K562 (cell line): ENCODE results near the gene TLR5. TPM values are rescaled to one million over a fixed set of nuclear protein-coding genes. Genes with fewer than 3 reads are reported as not detected.
A peak's percentile ranks its signal among the peaks of the same experiment; 100 is the strongest.

Experiments
- ATAC-seq: fragments of 200-7000 bp; cut with Tn5 transposase; 3 replicates; pipeline ENCODE4 v1.9.1; 2020; ENCODE audit warnings: moderate library complexity
- BruUV-seq: library from RNA; stranded (reverse); fragments of 400-500 nt; replicated peaks from 2 replicates; lab custom pipeline; 2021; lab: Mats Ljungman, UMichigan
- CTCF ChIA-PET: fragments of 300-600 bp; formaldehyde crosslinking; extraction: SDS; loops from one replicate; lab custom pipeline; 2021; ENCODE audit warnings: low intra/inter-chr PET ratio; lab: Yijun Ruan, JAX
- POLR2A ChIA-PET: fragments of 300-600, 350-650 bp; sonication (Branson Sonifier 250); formaldehyde crosslinking; extraction: SDS; loops from one replicate; lab custom pipeline; 2021; ENCODE audit warnings: antibody characterized with exemption, inconsistent platforms; lab: Yijun Ruan, JAX
- DNase-seq, 4 experiments: peaks; one replicate each; pipeline versions ENCODE4 v3.0.0 to v3.0.0-alpha.2; 2011 to 2018; ENCODE audit warnings: low spot score in 3 of 4, mixed read lengths in 3 of 4; ENCODE audit errors: extremely low read depth in 1 of 4
- FAIRE-seq: peaks from 2 replicates; lab custom pipeline; 2011; peaks lifted over from hg19 to GRCh38; lab: Jason Lieb, UNC
- H2AFZ ChIP-seq: 2 replicates; pipeline ENCODE4 v1.6.0; 2011; ENCODE audit warnings: low read depth, low read length, control low read depth, inconsistent platforms
- H3K27ac ChIP-seq: fragments of 200-600 bp; 3 replicates; pipeline ENCODE4 v1.8.0; 2011; ENCODE audit warnings: low read depth, mild to moderate bottlenecking, control low read depth, inconsistent platforms, low read length, moderate library complexity, mixed read lengths; ENCODE audit errors: extremely low read depth
- H3K27me3 ChIP-seq, 2 experiments: fragments of 300-600 bp in 1 of 2; 2 replicates in 1 of 2; 3 replicates in 1 of 2; pipeline versions ENCODE4 v1.6.0 to v1.8.0; 2011; ENCODE audit warnings: inconsistent platforms in 2 of 2, low read length in 2 of 2, mild to moderate bottlenecking in 1 of 2, mixed read lengths in 1 of 2, moderate library complexity in 1 of 2; ENCODE audit not compliant: control insufficient read depth in 2 of 2, insufficient read depth in 2 of 2
- H3K36me3 ChIP-seq: fragments of 300-600 bp; 3 replicates; pipeline ENCODE4 v1.8.0; 2011; ENCODE audit warnings: mild to moderate bottlenecking, low read length, inconsistent platforms; ENCODE audit not compliant: control insufficient read depth, insufficient read depth
- H3K4me1 ChIP-seq, 2 experiments: fragments of 200-600 bp in 1 of 2; replicated peaks in 1 of 2; 2 replicates in 1 of 2; 3 replicates in 1 of 2; pipeline versions ENCODE4 v1.5.1 to v1.8.0; 2011; ENCODE audit warnings: inconsistent platforms in 2 of 2, low read length in 2 of 2, mild to moderate bottlenecking in 1 of 2, mixed read lengths in 1 of 2, moderate library complexity in 1 of 2; ENCODE audit not compliant: control insufficient read depth in 2 of 2, insufficient read depth in 2 of 2
- H3K4me2 ChIP-seq: 2 replicates; pipeline ENCODE4 v1.6.1; 2011; ENCODE audit warnings: low read length, control low read depth, inconsistent platforms, mixed read lengths; ENCODE audit not compliant: insufficient read depth
- H3K4me3 ChIP-seq: fragments of 200-600 bp; sonication (generic), shearing (Covaris generic); 2 replicates; pipeline ENCODE4 v1.5.1; 2016; ENCODE audit warnings: control low read depth, inconsistent platforms
- H3K79me2 ChIP-seq: fragments of 200-600 bp; 3 replicates; pipeline ENCODE4 v1.8.0; 2011; ENCODE audit warnings: low read length, inconsistent platforms; ENCODE audit not compliant: control insufficient read depth, insufficient read depth
- H3K9ac ChIP-seq, 2 experiments: 2 replicates each; pipeline versions ENCODE4 v1.6.0 to v1.6.1; 2011; ENCODE audit warnings: low read depth in 2 of 2, low read length in 2 of 2, control low read depth in 1 of 2, inconsistent platforms in 1 of 2, mild to moderate bottlenecking in 1 of 2, mixed read lengths in 1 of 2; ENCODE audit not compliant: insufficient read depth in 1 of 2
- H3K9me1 ChIP-seq: one replicate; pipeline ENCODE4 v1.6.0; 2011; ENCODE audit warnings: inconsistent platforms, mild to moderate bottlenecking, low read length, moderate library complexity; ENCODE audit not compliant: control insufficient read depth, insufficient read depth
- H3K9me3 ChIP-seq: replicated peaks from 2 replicates; pipeline ENCODE4 v1.5.1; 2011; ENCODE audit warnings: low read depth, low read length, inconsistent platforms; ENCODE audit not compliant: control insufficient read depth, insufficient read depth
- H4K20me1 ChIP-seq: replicated peaks from 2 replicates; pipeline ENCODE4 v1.6.1; 2011; ENCODE audit warnings: low read length, inconsistent platforms, mixed read lengths; ENCODE audit not compliant: control insufficient read depth, insufficient read depth
- CUX1 ChIP-seq: fragments of 200-800 bp; sonication (Bioruptor generic); IDR thresholded peaks from 2 replicates; pipeline ENCODE4 v1.6.1; 2016; ENCODE audit warnings: missing genetic modification characterization, missing compliant biosample characterization
- EGR1 ChIP-seq: fragments of 450-650 bp; conservative IDR thresholded peaks from 2 replicates; pipeline ENCODE4 v1.6.1; 2017; ENCODE audit warnings: mild to moderate bottlenecking
- HDAC8 ChIP-seq: fragments of 450-650 bp; IDR thresholded peaks from 2 replicates; pipeline ENCODE4 v1.6.1; 2016; ENCODE audit warnings: mild to moderate bottlenecking, missing genetic modification characterization, moderate library complexity, missing compliant biosample characterization
- WGBS: fragments of 100-300 bp; shearing (Covaris generic); methylation state at CpG from one replicate; pipeline ENCODE4 v1.1.6; 2016; ENCODE audit warnings: low coverage, mixed read lengths; ENCODE audit not compliant: insufficient coverage; ENCODE audit errors: missing lambda C conversion rate; 5-methylcytosine and 5-hydroxymethylcytosine counted together
- in situ Hi-C: fragments of 300-500 bp; cut with MboI; formaldehyde crosslinking; loops from 4 replicates; pipeline ENCODE4 v1.15.0; 2018; ENCODE audit warnings: inconsistent platforms, mixed read lengths
- intact Hi-C: fragments of 100-400 bp; cut with micrococcal nuclease; formaldehyde crosslinking; loops from 2 replicates; pipeline ENCODE4 v1.14.2; 2022
- polyA plus RNA-seq, 8 experiments: library from polyadenylated mRNA; depleted of rRNA in 4 of 8; stranded (reverse) in 5 of 8; unstranded in 3 of 8; fragments of >200 nt; fragmentation: Nextera tagmentation in 2 of 8; fragmentation: Illumina TruSeq in 1 of 8; extraction: Ambion mirVana in 2 of 8; extraction: Trizol in 1 of 8; gene quantifications; 2 replicates each; pipeline versions ENCODE4 v1.2.1 to v1.2.3, GENCODE V29; 2011 to 2014; ENCODE audit warnings: inconsistent platforms in 1 of 8, missing spikeins in 1 of 8
- total RNA-seq, 7 experiments: library from RNA; depleted of rRNA in 6 of 7; stranded (reverse); fragments of >200 nt in 6 of 7; fragmentation: Illumina TruSeq in 2 of 7; extraction: Trizol in 2 of 7; gene quantifications; 2 replicates each; pipeline versions ENCODE4 v1.2.1 to v1.2.3, GENCODE V29; 2011 to 2021; ENCODE audit warnings: low replicate concordance in 1 of 7

The TLR5 gene
- total and polyA plus RNA-seq, 9 of the 15 experiments (the other 6 are each of a cell fraction or from before 2014, with no cell fraction given): 0.93 to 7.4 (median 1.9) TPM

- peak; percentile 31; the same call in 1 of the 2 replicates for TF ChIP-seq EGR1
- no peak for TF ChIP-seq HDAC8 (tag)
- TF ChIP-seq, all 486 proteins: peak for 1
- Histone ChIP-seq H3K27me3 (peaks cover 18 to 66% of the 10 kb centered on the region in 2 experiments; a peak in 4 of 5 replicates), H2AFZ (no peak overlapping the region), H3K79me2 (no peaks in the 10 kb centered on the region), H3K36me3 (no peaks in the 10 kb centered on the region), H3K9ac (no peak overlapping the region), H3K4me3 (no peak overlapping the region), H3K4me1 (peaks cover 0 to 12% of the 10 kb centered on the region in 2 experiments; a peak in 3 of 5 replicates), H3K9me1 (peaks cover 3% of the 10 kb centered on the region), H4K20me1 (0 out of 2 replicates have a peak, but pooled peaks cover 8% of the 10 kb centered on the region), H3K27ac (no peak overlapping the region), H3K9me3 (no peaks in the 10 kb centered on the region), H3K4me2 (no peak overlapping the region)
- ChIA-PET CTCF (no interaction called here), POLR2A (interaction anchor here (0.6 kb wide), 1 partner anchor 56 kb away, joined by 4 read pairs; no protein-coding TSS in a partner anchor)
- DNase-seq (no peak), ATAC-seq (no peak), FAIRE-seq (no peak)
- in situ Hi-C loops: no loop called here
- no TSS peak for BruUV-seq
- intact Hi-C loops: no loop called here
- WGBS: 8% methylated on average over 7 of the region's 7 CpGs
Measured at GRCh38 chr1:223079498-223079897, 63.5 kb downstream of the TLR5 start.

- no peaks in the 10 kb centered on the region for H3K79me2 ChIP-seq
- peaks cover 3% of the 10 kb centered on the region for H3K9me1 ChIP-seq
- ChIA-PET CTCF (no interaction called here), POLR2A (no interaction called here)
- intact Hi-C loops: no loop called here
- no peaks in the 10 kb centered on the region for H3K36me3 ChIP-seq
- no peak overlapping the region for H3K27ac ChIP-seq
- DNase-seq: peak; percentile 45 to 65 (median 58)
- FAIRE-seq: peak; percentile 6
- no peak overlapping the region for H2AFZ ChIP-seq
- 0 out of 2 replicates have a peak, but pooled peaks cover 8% of the 10 kb centered on the region for H4K20me1 ChIP-seq
- no TSS peak for BruUV-seq
- no peak overlapping the region for H3K4me3 ChIP-seq
- H3K27me3 ChIP-seq: peaks cover 9 to 50% of the 10 kb centered on the region in 2 experiments; a peak in 4 of 5 replicates
- in situ Hi-C loops: no loop called here
- H3K4me2 ChIP-seq: no peak overlapping the region
- H3K9ac ChIP-seq: no peak overlapping the region
- under 1% methylated on average over 16 of the region's 16 CpGs for WGBS
- no peaks in the 10 kb centered on the region for H3K9me3 ChIP-seq
- peak; percentile 80 for ATAC-seq
- H3K4me1 ChIP-seq: peaks cover 0 to 12% of the 10 kb centered on the region in 2 experiments; a peak in 3 of 5 replicates
- TF ChIP-seq CUX1 (CRISPR knock-in tag): no peak
Measured at GRCh38 chr1:223077247-223077833, 65.7 kb downstream of the TLR5 start.
